IMR-90 (cell line): ENCODE data around the gene CDH15. TPM values are rescaled to one million over a fixed set of nuclear protein-coding genes. Genes with fewer than 3 reads are reported as not detected.

Experiments used
- ATAC-seq: fragments of 200-7000 bp; cut with Tn5 transposase; 2 replicates; pipeline ENCODE4 v1.9.1; 2020; ENCODE audit warnings: low read depth, mild to moderate bottlenecking, moderate library complexity
- BruUV-seq: library from RNA; stranded (reverse); fragments of 400-500 nt; replicated peaks from 2 replicates; lab custom pipeline; 2021; lab: Mats Ljungman, UMichigan
- CTCF ChIA-PET: fragments of 300-600 bp; formaldehyde crosslinking; extraction: SDS; loops from one replicate; lab custom pipeline; 2021; ENCODE audit warnings: antibody characterized with exemption; lab: Yijun Ruan, JAX
- POLR2A ChIA-PET: fragments of 300-600 bp; sonication (Branson Sonifier 250); formaldehyde crosslinking; loops from one replicate; lab custom pipeline; 2022; ENCODE audit warnings: antibody characterized with exemption; ENCODE audit not compliant: unreplicated experiment; lab: Charles Lee
- DNase-seq: peaks from one replicate; pipeline ENCODE4 v3.0.0; 2013
- H2AFZ ChIP-seq: replicated peaks from 2 replicates; pipeline ENCODE3; 2013; ENCODE audit warnings: low read length, mild to moderate bottlenecking; ENCODE audit not compliant: poor library complexity
- H2AK5ac ChIP-seq: 2 replicates; pipeline ENCODE4 v1.6.1; 2013; ENCODE audit warnings: low read depth, low read length, inconsistent platforms
- H2AK9ac ChIP-seq: replicated peaks from 2 replicates; pipeline ENCODE3; 2013; ENCODE audit warnings: mild to moderate bottlenecking, low read depth, low read length, moderate library complexity; ENCODE audit not compliant: poor library complexity
- H2BK120ac ChIP-seq: 2 replicates; pipeline ENCODE4 v1.6.1; 2013; ENCODE audit warnings: low read depth, low read length, inconsistent platforms
- H2BK15ac ChIP-seq: 3 replicates; pipeline ENCODE4 v1.6.1; 2013; ENCODE audit warnings: low read depth, low read length, inconsistent platforms
- H2BK20ac ChIP-seq: 2 replicates; pipeline ENCODE4 v1.6.1; 2013; ENCODE audit warnings: low read depth, mild to moderate bottlenecking, inconsistent platforms, low read length, moderate library complexity
- H2BK5ac ChIP-seq: 2 replicates; pipeline ENCODE4 v1.6.1; 2013; ENCODE audit warnings: mild to moderate bottlenecking, low read depth, low read length, inconsistent platforms; ENCODE audit not compliant: poor library complexity, severe bottlenecking
- H3K14ac ChIP-seq: replicated peaks from 2 replicates; pipeline ENCODE4 v1.6.1; 2013; ENCODE audit warnings: low read depth, low read length, inconsistent platforms
- H3K18ac ChIP-seq: 2 replicates; pipeline ENCODE4 v1.6.1; 2013; ENCODE audit warnings: low read depth, low read length, control low read depth
- H3K23ac ChIP-seq: 2 replicates; pipeline ENCODE4 v1.6.1; 2013; ENCODE audit warnings: low read depth, low read length, inconsistent platforms
- H3K27ac ChIP-seq: 2 replicates; pipeline ENCODE4 v1.5.1; 2013; ENCODE audit warnings: mild to moderate bottlenecking, control low read depth, low read length; ENCODE audit not compliant: insufficient read depth
- H3K27me3 ChIP-seq: 2 replicates; pipeline ENCODE4 v1.6.1; 2013; ENCODE audit warnings: low read length; ENCODE audit not compliant: control insufficient read depth, insufficient read depth
- H3K36me3 ChIP-seq: 2 replicates; pipeline ENCODE4 v1.6.1; 2013; ENCODE audit warnings: low read length, mixed read lengths; ENCODE audit not compliant: control insufficient read depth, insufficient read depth
- H3K4ac ChIP-seq: 2 replicates; pipeline ENCODE4 v1.6.1; 2013; ENCODE audit warnings: low read depth, low read length, inconsistent platforms
- H3K4me1 ChIP-seq: 2 replicates; pipeline ENCODE4 v1.6.1; 2013; ENCODE audit warnings: low read length, mixed read lengths; ENCODE audit not compliant: control insufficient read depth, insufficient read depth
- H3K4me2 ChIP-seq: 2 replicates; pipeline ENCODE4 v1.6.1; 2013; ENCODE audit warnings: low read depth, mild to moderate bottlenecking, control low read depth, low read length, moderate library complexity
- H3K4me3 ChIP-seq: 2 replicates; pipeline ENCODE4 v1.5.1; 2013; ENCODE audit warnings: low read depth, mild to moderate bottlenecking, control low read depth, low read length, moderate library complexity; ENCODE audit not compliant: insufficient read depth
- H3K56ac ChIP-seq: 2 replicates; pipeline ENCODE4 v1.6.1; 2013; ENCODE audit warnings: low read length, inconsistent platforms; ENCODE audit not compliant: insufficient read depth; ENCODE audit errors: extremely low read depth
- H3K79me1 ChIP-seq, 2 experiments: 2 replicates each; pipeline ENCODE4 v1.6.1; 2013; ENCODE audit warnings: low read length in 2 of 2, inconsistent platforms in 1 of 2, low read depth in 1 of 2
- H3K9ac ChIP-seq: 2 replicates; pipeline ENCODE4 v1.6.1; 2013; ENCODE audit warnings: low read depth, low read length, control low read depth
- H3K9me1 ChIP-seq: 2 replicates; pipeline ENCODE4 v1.6.1; 2013; ENCODE audit warnings: low read length, inconsistent platforms; ENCODE audit not compliant: insufficient read depth
- H3K9me3 ChIP-seq: 2 replicates; pipeline ENCODE4 v1.6.1; 2013; ENCODE audit warnings: low read length; ENCODE audit not compliant: control insufficient read depth, insufficient read depth
- H4K20me1 ChIP-seq: 2 replicates; pipeline ENCODE4 v1.6.1; 2013; ENCODE audit warnings: low read length, inconsistent platforms; ENCODE audit not compliant: insufficient read depth
- H4K5ac ChIP-seq: 2 replicates; pipeline ENCODE4 v1.6.1; 2013; ENCODE audit warnings: mild to moderate bottlenecking, low read depth, low read length, control low read depth
- H4K8ac ChIP-seq, 2 experiments: 2 replicates each; pipeline ENCODE4 v1.6.1; 2013; ENCODE audit warnings: low read depth in 2 of 2, low read length in 2 of 2, control low read depth in 1 of 2, inconsistent platforms in 1 of 2
- H4K91ac ChIP-seq: 2 replicates; pipeline ENCODE4 v1.6.1; 2013; ENCODE audit warnings: low read depth, low read length, inconsistent platforms; ENCODE audit not compliant: insufficient read depth
- BHLHE40 ChIP-seq: fragments of 150-350 bp; IDR thresholded peaks from 2 replicates; pipeline ENCODE4 v1.6.1; 2016; ENCODE audit warnings: mild to moderate bottlenecking, low read depth, low read length
- CEBPB ChIP-seq: IDR thresholded peaks from 2 replicates; pipeline ENCODE4 v1.6.1; 2012; ENCODE audit warnings: low read depth, low read length, improper control_type of control experiment
- CHD1 ChIP-seq: IDR thresholded peaks from 2 replicates; pipeline ENCODE4 v1.6.1; 2012; ENCODE audit warnings: low read depth, low read length, improper control_type of control experiment
- CTCF ChIP-seq: conservative IDR thresholded peaks from 2 replicates; pipeline ENCODE4 v1.5.1; 2012; ENCODE audit warnings: mild to moderate bottlenecking, low read depth, low read length, improper control_type of control experiment
- FOS ChIP-seq: fragments of 150-350 bp; IDR thresholded peaks from 2 replicates; pipeline ENCODE4 v1.6.1; 2016; ENCODE audit warnings: low read depth, low read length
- MAFK ChIP-seq: IDR thresholded peaks from 2 replicates; pipeline ENCODE4 v1.6.1; 2012; ENCODE audit warnings: low read depth, low read length, improper control_type of control experiment
- MAZ ChIP-seq: IDR thresholded peaks from 2 replicates; pipeline ENCODE4 v1.6.1; 2012; ENCODE audit warnings: low read depth, mild to moderate bottlenecking, low read length, improper control_type of control experiment, moderate library complexity, borderline replicate concordance
- MXI1 ChIP-seq: IDR thresholded peaks from 2 replicates; pipeline ENCODE4 v1.6.1; 2012; ENCODE audit warnings: low read depth, mild to moderate bottlenecking, low read length, moderate library complexity, borderline replicate concordance
- NFE2L2 ChIP-seq: fragments of 150-350 bp; IDR thresholded peaks from 2 replicates; pipeline ENCODE4 v1.6.1; 2016; ENCODE audit warnings: low read depth, mild to moderate bottlenecking, low read length
- POLR2A ChIP-seq: IDR thresholded peaks from 2 replicates; pipeline ENCODE4 v1.6.1; 2012; ENCODE audit warnings: mild to moderate bottlenecking, low read depth, low read length
- RAD21 ChIP-seq: IDR thresholded peaks from 2 replicates; pipeline ENCODE4 v1.6.1; 2012; ENCODE audit warnings: low read length, improper control_type of control experiment
- RCOR1 ChIP-seq: IDR thresholded peaks from 2 replicates; pipeline ENCODE4 v1.6.1; 2012; ENCODE audit warnings: mild to moderate bottlenecking, low read length, improper control_type of control experiment; ENCODE audit not compliant: insufficient replicate concordance
- RFX5 ChIP-seq: IDR thresholded peaks from 2 replicates; pipeline ENCODE4 v1.8.0; 2012; ENCODE audit warnings: low read depth, mild to moderate bottlenecking, low read length, moderate library complexity
- SMC3 ChIP-seq: fragments of 150-350 bp; IDR thresholded peaks from 2 replicates; pipeline ENCODE4 v1.6.1; 2016; ENCODE audit warnings: low read depth, mild to moderate bottlenecking, antibody characterized with exemption, low read length, moderate library complexity
- WGBS, 2 experiments: methylation state at CpG; one replicate each; pipeline versions ENCODE4 v1.1.5 to v1.1.7; 2013; ENCODE audit warnings: missing lambda C conversion rate in 2 of 2; ENCODE audit not compliant: insufficient read length in 1 of 2; ENCODE audit errors: extremely low coverage in 2 of 2; 5-methylcytosine and 5-hydroxymethylcytosine counted together
- dilution Hi-C: fragments of 300-500 bp; cut with HindIII; formaldehyde crosslinking; loops from one replicate; pipeline ENCODE4 v1.14.3; 2018; ENCODE audit warnings: low sequenced_read_pairs; ENCODE audit not compliant: unreplicated experiment
- in situ Hi-C: fragments of 300-500 bp; cut with MboI; formaldehyde crosslinking; loops from 3 replicates; pipeline ENCODE4 v1.14.3; 2019; ENCODE audit warnings: low sequenced_read_pairs, inconsistent platforms, mixed read lengths
- intact Hi-C: fragments of 100-400 bp; cut with micrococcal nuclease; formaldehyde crosslinking; loops from 2 replicates; pipeline ENCODE4 v1.10.0; 2022
- polyA plus RNA-seq, 3 experiments: library from polyadenylated mRNA; depleted of rRNA; stranded (reverse); fragments of >200 nt; gene quantifications; 2 replicates each; pipeline ENCODE4 v1.2.3, GENCODE V29; 2012; ENCODE audit warnings: low replicate concordance in 1 of 3
- total RNA-seq: library from RNA; depleted of rRNA; stranded (reverse); fragments of >200 nt; gene quantifications from 2 replicates; pipeline ENCODE4 v1.2.3, GENCODE V29; 2012
- TF ChIP-seq, protein P1 (sequence below): fragments of 150-350 bp; IDR thresholded peaks from 2 replicates; pipeline ENCODE4 v1.6.1; 2017; ENCODE audit warnings: mild to moderate bottlenecking, antibody characterized with exemption, low read length, low read depth
- TF ChIP-seq, protein P2 (sequence below): fragments of 150-350 bp; IDR thresholded peaks from 2 replicates; pipeline ENCODE4 v1.6.1; 2016; ENCODE audit warnings: low read depth, mild to moderate bottlenecking, low read length, moderate library complexity, borderline replicate concordance

CDH15 gene
- total and polyA plus RNA-seq, 2 of the 4 experiments (the other 2 are of a cell fraction), result 0.18 to 0.62 TPM

DNA sequence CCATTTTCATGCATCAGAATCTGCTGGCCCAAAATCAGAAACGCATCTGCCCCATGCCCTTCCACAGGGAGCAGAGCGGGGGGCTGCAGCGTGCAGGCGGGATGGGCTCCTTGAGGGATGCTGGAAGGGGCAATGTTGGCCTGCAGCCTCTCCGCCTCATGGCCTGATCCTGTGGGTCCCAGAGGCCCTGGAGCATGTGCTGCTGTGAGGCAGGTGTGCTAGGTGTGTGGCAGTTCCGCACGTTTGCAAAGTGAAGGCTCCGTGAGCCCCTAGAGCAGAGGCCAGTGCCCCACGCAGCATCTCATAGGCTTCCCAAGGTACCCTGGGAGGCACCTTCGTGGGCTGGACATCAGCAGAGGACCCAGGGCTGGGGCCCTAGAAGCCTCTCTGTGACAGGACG, 36.4 kb upstream of the CDH15 start:
- no peak overlapping the region for H4K91ac ChIP-seq
- H3K14ac ChIP-seq, result no peak overlapping the region
- in situ Hi-C loops, result no loop called here
- H2BK20ac ChIP-seq, result no peak overlapping the region
- H4K8ac ChIP-seq, result no peak overlapping the region
- H3K27me3 ChIP-seq, result no peaks in the 10 kb centered on the region
- H2AK5ac ChIP-seq, result no peak overlapping the region
- dilution Hi-C loops, result no loop called here
- intact Hi-C loops, result no loop called here
- H3K4me2 ChIP-seq, result no peak overlapping the region
- H3K23ac ChIP-seq, result no peak overlapping the region
- no TSS peak for BruUV-seq
- H2BK15ac ChIP-seq, result no peak overlapping the region
- CTCF ChIA-PET, result no interaction called here
- POLR2A ChIA-PET, result no interaction called here
- WGBS, 2 experiments, result no CpG with 5 or more reads among the region's 11 CpGs
- H3K4me1 ChIP-seq, result no peaks in the 10 kb centered on the region
- no peak overlapping the region for H2BK5ac ChIP-seq
- H3K4ac ChIP-seq, result no peak overlapping the region
- peaks cover 40% of the 10 kb centered on the region; the same call in 1 of the 2 replicates for H3K36me3 ChIP-seq
- no peak overlapping the region for H3K27ac ChIP-seq
- TF ChIP-seq RFX5, result no peak
- TF ChIP-seq CTCF, result no peak
- TF ChIP-seq SMC3, result no peak
- TF ChIP-seq NFE2L2, result no peak
- TF ChIP-seq POLR2A, result no peak
- TF ChIP-seq FOS, result no peak
- no peak for TF ChIP-seq RCOR1
- TF ChIP-seq, protein P1, sequence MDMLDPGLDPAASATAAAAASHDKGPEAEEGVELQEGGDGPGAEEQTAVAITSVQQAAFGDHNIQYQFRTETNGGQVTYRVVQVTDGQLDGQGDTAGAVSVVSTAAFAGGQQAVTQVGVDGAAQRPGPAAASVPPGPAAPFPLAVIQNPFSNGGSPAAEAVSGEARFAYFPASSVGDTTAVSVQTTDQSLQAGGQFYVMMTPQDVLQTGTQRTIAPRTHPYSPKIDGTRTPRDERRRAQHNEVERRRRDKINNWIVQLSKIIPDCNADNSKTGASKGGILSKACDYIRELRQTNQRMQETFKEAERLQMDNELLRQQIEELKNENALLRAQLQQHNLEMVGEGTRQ, result no peak
- TF ChIP-seq CEBPB, result no peak
- TF ChIP-seq MXI1, result no peak
- TF ChIP-seq MAFK, result no peak
- TF ChIP-seq MAZ, result no peak
- TF ChIP-seq CHD1, result no peak
- TF ChIP-seq RAD21, result no peak
- no peak for TF ChIP-seq BHLHE40
- TF ChIP-seq, protein P2, sequence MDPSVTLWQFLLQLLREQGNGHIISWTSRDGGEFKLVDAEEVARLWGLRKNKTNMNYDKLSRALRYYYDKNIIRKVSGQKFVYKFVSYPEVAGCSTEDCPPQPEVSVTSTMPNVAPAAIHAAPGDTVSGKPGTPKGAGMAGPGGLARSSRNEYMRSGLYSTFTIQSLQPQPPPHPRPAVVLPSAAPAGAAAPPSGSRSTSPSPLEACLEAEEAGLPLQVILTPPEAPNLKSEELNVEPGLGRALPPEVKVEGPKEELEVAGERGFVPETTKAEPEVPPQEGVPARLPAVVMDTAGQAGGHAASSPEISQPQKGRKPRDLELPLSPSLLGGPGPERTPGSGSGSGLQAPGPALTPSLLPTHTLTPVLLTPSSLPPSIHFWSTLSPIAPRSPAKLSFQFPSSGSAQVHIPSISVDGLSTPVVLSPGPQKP, result no peak
- no peaks in the 10 kb centered on the region for H3K9me3 ChIP-seq
- no peak overlapping the region for H2AK9ac ChIP-seq
- DNase-seq (no peak), ATAC-seq (no peak)
- H4K5ac ChIP-seq, result no peak overlapping the region
- H3K9ac ChIP-seq, result no peak overlapping the region
- H4K20me1 ChIP-seq, result no peaks in the 10 kb centered on the region; the same call in 1 of the 2 replicates
- no peak overlapping the region for H2AFZ ChIP-seq
- no peak overlapping the region for H3K56ac ChIP-seq
- no peaks in the 10 kb centered on the region for H3K9me1 ChIP-seq
- H3K79me1 ChIP-seq, result peaks cover 0 to 6% of the 10 kb centered on the region in 2 experiments; a peak in 2 of 4 replicates
- no peak overlapping the region for H2BK120ac ChIP-seq
- H3K4me3 ChIP-seq, result no peak overlapping the region
- H3K18ac ChIP-seq, result no peak overlapping the region
